Skeletal muscle cell (primary cell): Measurements from ENCODE around the gene CAMKMT.

Experiments used
- DNase-seq: peaks from one replicate; pipeline ENCODE4 v3.0.0-alpha.2; 2010; ENCODE audit warnings: low read depth
- H3K4me3 ChIP-seq: 2 replicates; pipeline ENCODE4 v1.5.1; 2011; ENCODE audit warnings: low read depth, mild to moderate bottlenecking, control low read depth, low read length, moderate library complexity

Gene CAMKMT

GRCh38 chr2:44771522-44771921 lies 409.8 kb downstream of the CAMKMT start:
- H3K4me3 ChIP-seq, result no peak overlapping the region
- DNase-seq, result no peak

GRCh38 chr2:44772131-44772530 lies 410.4 kb downstream of the CAMKMT start:
- no peak overlapping the region for H3K4me3 ChIP-seq
- DNase-seq, result no peak

- no peak overlapping the region for H3K4me3 ChIP-seq
- DNase-seq, result no peak
These were observed 411.1 kb downstream of the CAMKMT start for GRCh38 chr2:44772669-44773378.

GRCh38 chr2:44774826-44775492 lies 413.2 kb downstream of the CAMKMT start:
- H3K4me3 ChIP-seq, result no peak overlapping the region
- DNase-seq, result no peak

GRCh38 chr2:44777036-44777435 lies 415.3 kb downstream of the CAMKMT start:
- DNase-seq, result no peak
- no peak overlapping the region for H3K4me3 ChIP-seq

GRCh38 chr2:44777537-44777936 lies 415.8 kb downstream of the CAMKMT start:
- DNase-seq, result no peak
- no peak overlapping the region for H3K4me3 ChIP-seq

GRCh38 chr2:44778221-44778654 lies 416.5 kb downstream of the CAMKMT start:
- DNase-seq, result no peak
- no peak overlapping the region for H3K4me3 ChIP-seq

- no peak overlapping the region for H3K4me3 ChIP-seq
- DNase-seq, result no peak
These were observed 417.1 kb downstream of the CAMKMT start for GRCh38 chr2:44778671-44779476.

- no peak overlapping the region for H3K4me3 ChIP-seq
- DNase-seq, result no peak
These were observed 418.0 kb downstream of the CAMKMT start for GRCh38 chr2:44779793-44780192.

- DNase-seq, result no peak
- no peak overlapping the region for H3K4me3 ChIP-seq
These were observed 418.7 kb downstream of the CAMKMT start for GRCh38 chr2:44780406-44780805.

GRCh38 chr2:44785433-44785832 lies 423.7 kb downstream of the CAMKMT start:
- DNase-seq, result no peak
- H3K4me3 ChIP-seq, result no peak overlapping the region

GRCh38 chr2:44786045-44786816 lies 424.5 kb downstream of the CAMKMT start:
- DNase-seq, result no peak

GRCh38 chr2:44786817-44787214 lies 425.1 kb downstream of the CAMKMT start:
- H3K4me3 ChIP-seq, result no peak overlapping the region
- DNase-seq, result no peak

More at GRCh38 chr2:44786045-44786816, 424.5 kb downstream of the CAMKMT start:
- H3K4me3 ChIP-seq, result no peak overlapping the region

- no peak overlapping the region for H3K4me3 ChIP-seq
- DNase-seq, result no peak
These were observed 425.9 kb downstream of the CAMKMT start for GRCh38 chr2:44787663-44788062.

GRCh38 chr2:44789446-44789845 lies 427.7 kb downstream of the CAMKMT start:
- no peak for DNase-seq
- no peak overlapping the region for H3K4me3 ChIP-seq

GRCh38 chr2:44789971-44790721 lies 428.4 kb downstream of the CAMKMT start:
- H3K4me3 ChIP-seq, result no peak overlapping the region
- DNase-seq, result no peak

GRCh38 chr2:44793322-44793870 lies 431.6 kb downstream of the CAMKMT start:
- peak; percentile 1 for DNase-seq
- H3K4me3 ChIP-seq, result no peak overlapping the region

- no peak for DNase-seq
- no peak overlapping the region for H3K4me3 ChIP-seq
These were observed 435.0 kb downstream of the CAMKMT start for GRCh38 chr2:44796771-44797170.
